Coronary artery (tissue), 2 donors: ENCODE results near the gene NCBP1.

Source experiments
- DNase-seq: peaks from one replicate; pipeline ENCODE4 v3.0.0-alpha.2; 2017; ENCODE audit warnings: low spot score
- H3K27ac ChIP-seq, 2 donors: fragments of 200-600 bp; sonication (generic); one replicate each; pipeline ENCODE4 v1.5.1; 2016 to 2019
- H3K4me3 ChIP-seq: fragments of 200-600 bp; sonication (generic); 2 replicates; pipeline ENCODE4 v1.5.1; 2016; ENCODE audit warnings: mild to moderate bottlenecking, moderate library complexity
- CTCF ChIP-seq: fragments of 200-600 bp; sonication (generic); IDR thresholded peaks from one replicate; pipeline ENCODE4 v1.5.1; 2019; ENCODE audit warnings: antibody characterized with exemption

The NCBP1 gene

GRCh38 chr9:97704345-97704677, 70.7 kb downstream of the NCBP1 start:
- no peak for DNase-seq
- peak overlapping the region in 1 of 2 donors; percentile 62 for H3K27ac ChIP-seq
- no peak overlapping the region for H3K4me3 ChIP-seq
- no peak for TF ChIP-seq CTCF

DNA sequence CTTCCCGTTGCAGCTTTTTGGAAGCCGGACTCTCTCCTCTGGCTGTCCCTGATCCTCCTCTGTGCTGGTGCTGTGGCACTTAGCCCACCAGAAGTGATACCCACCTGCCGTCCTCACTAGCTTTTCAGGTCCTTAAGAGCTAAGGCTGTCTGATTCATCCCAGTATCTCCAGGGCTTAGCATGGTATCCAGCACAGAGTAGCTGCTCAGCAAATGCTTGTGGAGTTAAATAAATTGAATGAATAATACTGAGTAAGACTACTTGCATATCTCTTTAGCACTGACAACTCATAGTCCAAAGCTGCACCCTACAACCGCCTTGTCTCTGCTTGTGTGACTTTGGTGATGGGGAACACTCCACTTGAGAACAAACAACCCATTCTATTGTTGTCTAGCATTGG, 71.2 kb downstream of the NCBP1 start:
- H3K4me3 ChIP-seq, result no peak overlapping the region
- no peak for TF ChIP-seq CTCF
- H3K27ac ChIP-seq, result no peak overlapping the region
- no peak for DNase-seq

DNA sequence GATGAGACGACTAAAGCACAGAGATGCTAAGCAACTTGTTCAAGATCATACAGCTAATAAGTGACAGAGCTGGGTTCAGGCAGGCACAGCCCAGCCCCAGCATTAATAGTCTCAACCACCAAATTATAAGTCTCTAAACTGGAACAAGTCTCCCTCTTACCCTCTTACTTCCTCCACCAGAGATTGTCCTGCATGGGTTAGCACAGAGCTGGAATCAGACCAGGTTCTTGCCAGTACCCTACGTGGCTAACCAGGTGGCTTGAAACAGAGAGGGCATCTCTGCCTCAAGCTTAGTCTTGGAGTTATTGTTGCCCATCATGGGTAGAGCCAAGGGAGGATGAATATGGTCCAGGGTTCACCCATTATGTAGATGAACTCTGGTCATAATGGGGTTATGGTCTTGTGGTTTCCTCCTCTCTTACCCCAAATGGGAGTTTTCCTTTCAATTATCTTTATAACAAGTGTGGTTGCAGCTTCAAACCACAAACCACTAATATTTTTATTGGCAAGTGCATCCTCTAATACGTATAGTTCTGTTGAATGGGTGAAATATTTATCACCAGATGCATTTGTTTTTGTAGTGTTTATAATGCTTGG, 71.8 kb downstream of the NCBP1 start:
- TF ChIP-seq CTCF, result no peak
- no peak overlapping the region for H3K4me3 ChIP-seq
- DNase-seq, result no peak
- H3K27ac ChIP-seq, result no peak overlapping the region

GRCh38 chr9:97706246-97706645, 72.6 kb downstream of the NCBP1 start:
- DNase-seq, result no peak
- H3K4me3 ChIP-seq, result no peak overlapping the region
- TF ChIP-seq CTCF, result no peak
- no peak overlapping the region for H3K27ac ChIP-seq

DNA sequence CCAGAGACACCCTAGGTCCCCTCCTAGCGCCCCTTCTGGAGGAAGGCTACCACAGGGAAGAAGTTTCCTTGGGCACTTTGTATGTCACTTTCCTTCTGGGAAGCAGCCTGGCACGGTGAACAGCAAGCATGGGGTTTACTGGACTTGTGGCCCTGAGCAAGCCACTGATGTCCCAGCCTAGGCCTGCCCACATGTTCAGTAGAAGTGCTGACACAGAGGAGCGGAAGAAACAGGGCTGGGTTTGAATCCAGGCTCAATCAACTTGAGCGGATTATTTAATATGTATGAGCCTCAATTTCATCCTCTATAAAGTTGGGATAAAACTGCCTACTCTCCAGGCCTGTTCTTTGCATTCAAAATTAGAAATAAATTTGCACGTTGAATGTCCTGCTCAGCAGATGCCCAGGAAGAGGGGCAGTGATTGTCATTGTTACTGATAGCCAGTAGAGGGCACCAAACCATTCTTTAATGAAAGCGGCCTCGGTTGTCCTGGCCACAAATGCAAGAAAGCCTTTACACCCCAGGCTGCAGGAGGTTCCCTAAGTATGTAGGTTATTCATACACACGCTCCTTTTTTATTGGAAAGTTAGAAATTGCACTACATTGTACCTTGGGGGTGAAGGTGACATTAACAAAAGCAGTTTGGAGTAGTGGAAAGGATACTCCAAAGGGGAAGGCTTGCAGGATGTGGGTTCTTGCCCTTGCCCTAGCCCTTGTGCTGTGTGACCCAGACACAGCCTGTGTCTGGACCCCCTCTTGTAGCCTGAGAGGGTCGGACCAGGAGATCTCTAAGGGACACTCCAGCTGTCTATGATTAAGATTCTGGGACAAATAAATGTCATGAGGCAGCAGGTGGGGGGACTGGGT, 77.0 kb downstream of the NCBP1 start:
- no peak for DNase-seq
- peak; percentile 83 for TF ChIP-seq CTCF
- Histone ChIP-seq H3K27ac (no peak overlapping the region), H3K4me3 (no peak overlapping the region)

DNA sequence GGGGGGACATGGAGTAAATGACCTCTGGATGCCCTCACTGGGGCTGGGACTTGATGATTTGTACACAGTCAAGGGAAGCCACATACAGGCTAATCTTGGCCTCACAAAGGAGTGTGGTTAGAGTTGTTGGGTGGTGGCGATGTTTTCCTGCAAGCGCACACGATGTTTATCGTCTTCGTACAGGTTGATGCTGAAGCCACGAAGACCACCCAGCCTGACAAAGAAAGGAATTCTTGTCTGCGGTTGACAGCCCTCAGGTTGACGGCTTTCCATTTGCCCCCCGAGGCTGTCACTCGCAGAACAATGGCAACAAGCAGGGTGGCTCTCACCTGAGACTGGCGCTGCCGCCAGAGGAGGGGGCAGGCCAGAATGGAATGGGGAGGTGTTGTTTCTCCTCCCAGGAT, 77.6 kb downstream of the NCBP1 start:
- Histone ChIP-seq H3K27ac (no peak overlapping the region), H3K4me3 (no peak overlapping the region)
- TF ChIP-seq CTCF, result no peak
- no peak for DNase-seq

DNA sequence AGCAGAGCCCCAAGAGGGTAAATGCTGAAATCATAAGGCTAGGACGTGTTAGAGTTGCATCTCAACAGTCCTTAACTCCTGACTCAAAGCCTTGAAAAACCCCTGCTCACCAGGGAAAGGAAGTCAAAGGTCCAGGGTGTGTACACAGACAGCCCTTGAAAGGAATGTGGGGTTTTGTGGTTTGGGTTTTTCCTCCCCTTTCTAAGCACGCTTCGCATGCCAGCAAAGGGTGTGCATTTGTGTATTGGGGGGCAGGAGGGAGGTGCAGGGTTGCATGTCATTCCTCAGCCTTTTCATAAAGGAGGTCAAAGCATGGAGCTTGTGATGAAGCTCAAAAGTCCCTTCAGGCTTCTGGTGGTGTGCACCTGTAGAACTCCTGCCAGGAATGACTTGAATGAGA, 80.8 kb downstream of the NCBP1 start:
- Histone ChIP-seq H3K4me3 (no peak overlapping the region), H3K27ac (no peak overlapping the region)
- DNase-seq, result no peak
- TF ChIP-seq CTCF, result no peak
